Right lung (tissue), 5 donors: ENCODE measurements around the gene TM7SF3. TPM values are rescaled to one million over a fixed set of nuclear protein-coding genes. Genes with fewer than 3 reads are reported as not detected.

ENCODE experiments used
- DNase-seq, 2 donors: peaks; one replicate each; pipeline ENCODE4 v3.0.0-alpha.2; 2013
- polyA plus RNA-seq, 5 donors: library from polyadenylated mRNA; unstranded; fragments of 120-200 nt; gene quantifications; one replicate each; pipeline versions ENCODE4 v1.2.1 to v1.2.3, GENCODE V29; 2013; ENCODE audit warnings: inconsistent platforms in 1 of 5, low replicate concordance in 1 of 5; ENCODE audit not compliant: insufficient read length in 5 of 5, insufficient read depth in 1 of 5

Gene TM7SF3
- polyA plus RNA-seq, 5 donors = 44.3 to 77.9 (median 61.3) TPM

GRCh38 chr12:26936559-26937442 is 77.4 kb downstream of the TM7SF3 start:
- DNase-seq = no peak

DNA sequence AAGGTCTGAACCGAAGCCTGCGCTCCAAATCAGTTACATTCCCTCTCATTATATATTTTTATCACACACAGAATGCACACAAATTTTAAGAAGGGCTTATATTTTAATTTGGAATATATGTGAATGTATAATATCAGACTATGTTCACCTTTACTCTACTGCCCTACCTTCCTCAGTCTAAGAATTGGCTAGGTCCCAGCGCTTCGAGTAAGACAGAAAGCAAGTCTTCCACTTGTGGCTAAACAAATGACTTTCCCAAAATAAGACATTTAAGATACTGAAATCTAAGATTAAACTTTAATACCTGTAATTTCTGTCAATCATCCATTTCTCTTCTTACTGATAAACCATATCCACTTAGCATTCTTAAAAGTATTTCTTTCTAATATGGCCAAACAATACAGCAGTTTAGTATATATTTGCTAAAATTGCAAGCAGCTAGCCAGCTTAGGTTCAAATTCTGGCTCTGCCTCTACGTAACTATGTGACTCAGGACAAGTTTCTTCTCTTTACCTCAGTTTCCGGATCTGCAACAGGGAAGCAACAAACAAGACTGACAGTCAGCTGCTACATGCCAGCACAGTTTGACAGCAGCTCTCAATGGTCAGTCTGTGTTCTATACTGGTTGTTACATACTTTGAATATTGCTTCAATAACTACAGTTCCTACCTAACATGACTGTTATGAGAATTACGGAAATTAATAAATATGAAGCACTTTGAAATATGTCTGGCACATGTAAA is 78.4 kb downstream of the TM7SF3 start:
- no peak for DNase-seq

DNA sequence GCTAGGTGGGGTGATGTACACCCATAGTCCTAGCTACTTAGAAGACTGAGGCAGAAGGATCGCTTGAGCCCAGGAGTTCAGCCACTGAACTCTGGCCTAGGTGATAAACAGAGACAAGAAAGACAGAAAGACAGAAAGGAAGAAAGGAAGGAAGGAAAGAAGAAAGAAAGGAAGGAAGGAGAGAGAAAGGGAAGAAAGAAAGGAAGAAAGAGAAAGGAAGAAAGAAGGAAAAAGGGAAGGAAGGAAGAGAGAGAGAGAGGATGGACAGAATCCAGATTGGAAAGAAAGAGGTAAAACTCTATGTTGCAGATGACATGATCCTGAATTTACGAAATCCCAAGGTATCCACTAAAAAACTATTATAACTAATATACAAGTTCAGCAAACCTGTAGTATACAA is 84.6 kb downstream of the TM7SF3 start:
- DNase-seq = no peak

DNA sequence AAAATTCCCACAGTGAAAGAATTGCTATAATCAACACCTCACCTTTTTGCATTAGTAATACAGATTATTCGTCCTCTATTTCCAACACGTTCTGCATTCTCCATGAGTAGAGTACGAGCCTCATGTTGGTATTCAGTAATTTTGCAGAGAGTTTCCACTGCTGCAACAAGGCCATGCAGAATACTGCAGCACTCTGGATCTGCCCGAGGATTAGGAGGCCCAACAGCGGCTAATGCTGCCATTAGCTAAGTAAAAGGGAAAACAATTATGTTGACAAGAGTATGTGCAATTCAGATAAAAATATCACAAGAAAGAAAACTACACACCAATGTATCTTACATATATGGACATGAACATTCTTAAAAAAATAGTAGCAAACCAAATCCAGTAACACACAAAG is 85.5 kb downstream of the TM7SF3 start:
- no peak for DNase-seq

Other genes starting within 250 kb of the TM7SF3 start
- gene ITPR2, start 181.2 kb downstream of the TM7SF3 start, polyA plus RNA-seq = 1 to 10 TPM; 4.0 to 7.2 (median 6.9) TPM
- 10 to 100 TPM; 30.1 to 38.7 (median 36.0) TPM for gene INTS13, start 76.4 kb downstream of the TM7SF3 start, polyA plus RNA-seq
- gene FGFR1OP2, start 75.9 kb downstream of the TM7SF3 start, polyA plus RNA-seq = 100 to 1,000 TPM in 2 of 5 donors, 10 to 100 TPM in 3; 58.8 to 105 (median 87.2) TPM
- gene MED21, start 8.2 kb upstream of the TM7SF3 start, polyA plus RNA-seq = 10 to 100 TPM; 46.6 to 72.8 (median 61.2) TPM
- gene C12orf71, start 68.2 kb upstream of the TM7SF3 start, polyA plus RNA-seq = under 1 TPM in 4 of 5 donors, not detected in 1; 0.28 to 0.49 (median 0.39) TPM
- gene STK38L, start 229.9 kb upstream of the TM7SF3 start, polyA plus RNA-seq = 10 to 100 TPM; 24.1 to 48.1 (median 45.2) TPM